Measurements from ENCODE around the gene ZHX3.

ZHX3 gene, protein sequence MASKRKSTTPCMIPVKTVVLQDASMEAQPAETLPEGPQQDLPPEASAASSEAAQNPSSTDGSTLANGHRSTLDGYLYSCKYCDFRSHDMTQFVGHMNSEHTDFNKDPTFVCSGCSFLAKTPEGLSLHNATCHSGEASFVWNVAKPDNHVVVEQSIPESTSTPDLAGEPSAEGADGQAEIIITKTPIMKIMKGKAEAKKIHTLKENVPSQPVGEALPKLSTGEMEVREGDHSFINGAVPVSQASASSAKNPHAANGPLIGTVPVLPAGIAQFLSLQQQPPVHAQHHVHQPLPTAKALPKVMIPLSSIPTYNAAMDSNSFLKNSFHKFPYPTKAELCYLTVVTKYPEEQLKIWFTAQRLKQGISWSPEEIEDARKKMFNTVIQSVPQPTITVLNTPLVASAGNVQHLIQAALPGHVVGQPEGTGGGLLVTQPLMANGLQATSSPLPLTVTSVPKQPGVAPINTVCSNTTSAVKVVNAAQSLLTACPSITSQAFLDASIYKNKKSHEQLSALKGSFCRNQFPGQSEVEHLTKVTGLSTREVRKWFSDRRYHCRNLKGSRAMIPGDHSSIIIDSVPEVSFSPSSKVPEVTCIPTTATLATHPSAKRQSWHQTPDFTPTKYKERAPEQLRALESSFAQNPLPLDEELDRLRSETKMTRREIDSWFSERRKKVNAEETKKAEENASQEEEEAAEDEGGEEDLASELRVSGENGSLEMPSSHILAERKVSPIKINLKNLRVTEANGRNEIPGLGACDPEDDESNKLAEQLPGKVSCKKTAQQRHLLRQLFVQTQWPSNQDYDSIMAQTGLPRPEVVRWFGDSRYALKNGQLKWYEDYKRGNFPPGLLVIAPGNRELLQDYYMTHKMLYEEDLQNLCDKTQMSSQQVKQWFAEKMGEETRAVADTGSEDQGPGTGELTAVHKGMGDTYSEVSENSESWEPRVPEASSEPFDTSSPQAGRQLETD
- long read RNA-seq, partial matches to known transcripts, result 0 of 8 reads
- long read RNA-seq, other reads (novel, unspliced or antisense), result 8 of 8 reads

DNA sequence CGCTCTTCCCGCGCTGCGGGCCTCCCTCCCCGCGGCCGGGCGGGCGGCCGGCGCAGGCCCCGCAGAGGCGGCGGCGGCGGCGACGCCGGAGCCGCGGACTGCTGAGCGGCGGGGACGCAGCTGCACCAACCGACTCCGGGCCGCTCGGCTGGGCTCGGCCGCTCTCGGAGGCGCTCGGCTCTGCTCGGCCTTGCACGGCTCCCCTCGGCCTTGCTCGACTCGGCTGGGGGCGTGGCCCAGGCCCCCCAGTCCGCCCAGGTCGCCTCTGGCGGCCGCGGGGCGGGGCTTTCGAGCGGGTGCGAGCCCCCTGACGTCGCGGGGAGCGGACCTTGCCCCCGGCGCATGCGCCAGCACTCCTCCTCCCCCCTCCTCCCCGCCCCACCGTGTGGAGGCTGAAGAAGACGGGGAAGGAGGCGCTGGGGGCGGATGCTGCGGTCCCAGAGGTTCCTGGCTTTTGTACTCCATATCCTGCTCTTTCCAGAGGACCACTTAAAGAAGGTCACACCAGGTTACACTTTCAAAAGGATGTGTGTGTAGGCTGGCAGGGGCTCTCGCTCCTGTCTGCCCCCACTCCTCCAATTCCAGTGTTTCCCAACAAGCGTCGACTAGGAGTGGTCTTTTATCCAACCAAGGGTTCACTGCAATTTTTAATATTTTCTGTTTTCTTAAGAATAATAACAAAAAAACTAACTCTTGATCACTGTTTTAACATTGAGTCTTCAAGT is at the start of gene ZHX3:
Gene ZHX3, minus strand, starts transcription at position 186 of the 725 bp plus-strand sequence. CDS start 112,815 bp downstream, outside the sequence.
- TF ChIP-seq SPI1 (IDR thresholded peaks at IDR 0.05; ENCODE audit: borderline replicate concordance, low read depth) (no peak), POLR2AphosphoS5 (IDR thresholded peaks at IDR 0.05; ENCODE audit: low read depth) (peak; percentile 7; the same call in 1 of the 2 replicates)
- Histone ChIP-seq H3K27ac (replicated peaks) (peak within 1 kb of the TSS; percentile 68), H3K27me3 (ENCODE audit: insufficient read depth, poor library complexity, severe bottlenecking) (no peaks in the 10 kb centered on the region), H3K4me3 (replicated peaks; ENCODE audit: insufficient read depth, low read length) (peak within 1 kb of the TSS; percentile 92)
- DNase-seq (ENCODE audit: low read depth in 1 of 2, low spot score in 1 of 2), result peak; percentile 86 to 91

DNA sequence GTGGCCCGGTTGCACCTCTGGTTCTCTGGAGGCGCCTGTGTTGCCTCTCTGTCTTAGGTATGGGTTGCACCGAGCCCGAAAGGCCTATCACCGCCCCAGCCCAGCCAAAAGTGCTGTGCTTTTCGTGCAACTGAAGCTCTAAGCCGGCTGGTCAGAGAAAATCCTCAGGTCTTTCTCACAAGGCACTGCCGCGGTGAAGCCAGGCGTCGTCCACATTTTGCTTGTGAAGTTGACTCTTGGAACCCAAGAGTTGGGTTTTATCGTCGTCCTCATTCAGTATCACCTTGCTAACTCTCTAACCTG is 49.8 kb upstream of the ZHX3 start:
- no peak overlapping the region for H3K4me3 ChIP-seq (replicated peaks; ENCODE audit: insufficient read depth, low read length)
- peaks cover 28% of the 10 kb centered on the region for H3K27me3 ChIP-seq (ENCODE audit: insufficient read depth, poor library complexity, severe bottlenecking)
- TF ChIP-seq, protein P1, sequence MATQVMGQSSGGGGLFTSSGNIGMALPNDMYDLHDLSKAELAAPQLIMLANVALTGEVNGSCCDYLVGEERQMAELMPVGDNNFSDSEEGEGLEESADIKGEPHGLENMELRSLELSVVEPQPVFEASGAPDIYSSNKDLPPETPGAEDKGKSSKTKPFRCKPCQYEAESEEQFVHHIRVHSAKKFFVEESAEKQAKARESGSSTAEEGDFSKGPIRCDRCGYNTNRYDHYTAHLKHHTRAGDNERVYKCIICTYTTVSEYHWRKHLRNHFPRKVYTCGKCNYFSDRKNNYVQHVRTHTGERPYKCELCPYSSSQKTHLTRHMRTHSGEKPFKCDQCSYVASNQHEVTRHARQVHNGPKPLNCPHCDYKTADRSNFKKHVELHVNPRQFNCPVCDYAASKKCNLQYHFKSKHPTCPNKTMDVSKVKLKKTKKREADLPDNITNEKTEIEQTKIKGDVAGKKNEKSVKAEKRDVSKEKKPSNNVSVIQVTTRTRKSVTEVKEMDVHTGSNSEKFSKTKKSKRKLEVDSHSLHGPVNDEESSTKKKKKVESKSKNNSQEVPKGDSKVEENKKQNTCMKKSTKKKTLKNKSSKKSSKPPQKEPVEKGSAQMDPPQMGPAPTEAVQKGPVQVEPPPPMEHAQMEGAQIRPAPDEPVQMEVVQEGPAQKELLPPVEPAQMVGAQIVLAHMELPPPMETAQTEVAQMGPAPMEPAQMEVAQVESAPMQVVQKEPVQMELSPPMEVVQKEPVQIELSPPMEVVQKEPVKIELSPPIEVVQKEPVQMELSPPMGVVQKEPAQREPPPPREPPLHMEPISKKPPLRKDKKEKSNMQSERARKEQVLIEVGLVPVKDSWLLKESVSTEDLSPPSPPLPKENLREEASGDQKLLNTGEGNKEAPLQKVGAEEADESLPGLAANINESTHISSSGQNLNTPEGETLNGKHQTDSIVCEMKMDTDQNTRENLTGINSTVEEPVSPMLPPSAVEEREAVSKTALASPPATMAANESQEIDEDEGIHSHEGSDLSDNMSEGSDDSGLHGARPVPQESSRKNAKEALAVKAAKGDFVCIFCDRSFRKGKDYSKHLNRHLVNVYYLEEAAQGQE (IDR thresholded peaks at IDR 0.05; ENCODE audit: insufficient replicate concordance, low read depth), result no peak
- TF ChIP-seq POLR2AphosphoS5 (IDR thresholded peaks at IDR 0.05; ENCODE audit: low read depth), result no peak
- no peak overlapping the region for H3K27ac ChIP-seq (replicated peaks)
- no peak for DNase-seq (ENCODE audit: low read depth in 1 of 2, low spot score in 1 of 2)

DNA sequence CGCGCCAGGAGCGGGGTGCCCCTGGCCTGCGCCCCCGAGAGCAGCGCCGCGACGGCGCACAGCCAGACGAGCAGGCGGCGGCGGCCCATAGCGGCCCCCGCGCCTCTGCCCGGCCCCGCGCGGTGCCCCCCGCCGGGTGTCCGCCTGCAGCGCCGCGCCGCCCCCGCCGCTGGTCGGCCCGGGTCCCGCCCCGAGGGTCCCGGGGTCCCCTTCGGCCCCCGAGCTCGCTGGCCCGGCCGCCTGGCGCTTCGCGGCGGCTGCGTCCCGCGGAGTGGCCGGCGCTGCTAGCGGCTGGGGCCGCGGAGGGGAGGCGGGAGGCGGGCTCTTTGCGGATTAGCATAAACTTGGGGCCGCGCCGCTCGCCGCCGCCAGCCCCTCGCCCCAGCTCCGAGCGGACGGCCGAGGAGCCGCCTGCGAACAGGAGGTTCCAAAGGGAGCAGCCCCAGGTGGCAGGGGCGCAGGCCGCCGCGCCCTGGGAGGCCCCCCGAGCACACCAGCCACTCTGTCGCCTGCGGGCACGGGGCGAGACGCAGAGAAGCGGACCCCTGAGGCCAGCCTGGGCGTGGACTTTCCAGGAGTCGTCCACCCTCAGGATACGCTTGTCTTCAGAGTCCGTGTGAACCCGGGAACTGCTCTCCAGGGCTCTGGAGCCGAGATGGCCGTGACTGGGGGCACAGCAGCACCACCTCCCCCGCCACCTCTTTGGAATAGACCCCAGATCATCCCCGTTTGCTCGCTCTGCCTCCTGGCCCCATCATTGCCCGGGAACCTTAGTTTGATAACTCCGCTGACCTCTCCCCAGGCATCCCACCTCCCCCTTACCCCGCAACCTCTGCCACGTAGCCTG is 49.2 kb upstream of the ZHX3 start, which contains the start of gene EMILIN3:
Gene EMILIN3, minus strand, starts transcription at position 273 of the 847 bp plus-strand sequence. Its CDS starts 184 bp downstream, at position 89.
- no peak for DNase-seq (ENCODE audit: low read depth in 1 of 2, low spot score in 1 of 2)
- H3K27me3 ChIP-seq (ENCODE audit: insufficient read depth, poor library complexity, severe bottlenecking), result peaks cover 28% of the 10 kb centered on the region
- no peak within 1 kb of the TSS for H3K27ac ChIP-seq (replicated peaks)
- no peak within 1 kb of the TSS for H3K4me3 ChIP-seq (replicated peaks; ENCODE audit: insufficient read depth, low read length)
- TF ChIP-seq, protein P2, sequence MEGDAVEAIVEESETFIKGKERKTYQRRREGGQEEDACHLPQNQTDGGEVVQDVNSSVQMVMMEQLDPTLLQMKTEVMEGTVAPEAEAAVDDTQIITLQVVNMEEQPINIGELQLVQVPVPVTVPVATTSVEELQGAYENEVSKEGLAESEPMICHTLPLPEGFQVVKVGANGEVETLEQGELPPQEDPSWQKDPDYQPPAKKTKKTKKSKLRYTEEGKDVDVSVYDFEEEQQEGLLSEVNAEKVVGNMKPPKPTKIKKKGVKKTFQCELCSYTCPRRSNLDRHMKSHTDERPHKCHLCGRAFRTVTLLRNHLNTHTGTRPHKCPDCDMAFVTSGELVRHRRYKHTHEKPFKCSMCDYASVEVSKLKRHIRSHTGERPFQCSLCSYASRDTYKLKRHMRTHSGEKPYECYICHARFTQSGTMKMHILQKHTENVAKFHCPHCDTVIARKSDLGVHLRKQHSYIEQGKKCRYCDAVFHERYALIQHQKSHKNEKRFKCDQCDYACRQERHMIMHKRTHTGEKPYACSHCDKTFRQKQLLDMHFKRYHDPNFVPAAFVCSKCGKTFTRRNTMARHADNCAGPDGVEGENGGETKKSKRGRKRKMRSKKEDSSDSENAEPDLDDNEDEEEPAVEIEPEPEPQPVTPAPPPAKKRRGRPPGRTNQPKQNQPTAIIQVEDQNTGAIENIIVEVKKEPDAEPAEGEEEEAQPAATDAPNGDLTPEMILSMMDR (IDR thresholded peaks at IDR 0.05; ENCODE audit: insufficient read depth, low read length), result no peak
- TF ChIP-seq, protein P1 (IDR thresholded peaks at IDR 0.05; ENCODE audit: insufficient replicate concordance, low read depth), result no peak
- TF ChIP-seq POLR2AphosphoS5 (IDR thresholded peaks at IDR 0.05; ENCODE audit: low read depth) (no peak), SPI1 (IDR thresholded peaks at IDR 0.05; ENCODE audit: borderline replicate concordance, low read depth) (no peak), GABPA (IDR thresholded peaks at IDR 0.05; ENCODE audit: low read depth) (no peak)
